Parathyroid adenoma (tissue), 2 donors: Measurements from ENCODE around the gene CLSTN2.

Experiments
- H2AFZ ChIP-seq: fragments of 300-600 bp; sonication (generic); one replicate; pipeline ENCODE4 v1.7.0; 2017; ENCODE audit warnings: antibody characterized with exemption, mild to moderate bottlenecking
- H3K27ac ChIP-seq: fragments of 300-600 bp; sonication (generic); one replicate; pipeline ENCODE4 v1.7.0; 2017
- H3K27me3 ChIP-seq: fragments of 300-600 bp; sonication (generic); one replicate; pipeline ENCODE4 v1.7.0; 2017; ENCODE audit warnings: low read length; ENCODE audit not compliant: control insufficient read depth, insufficient read depth
- H3K36me3 ChIP-seq: fragments of 300-600 bp; sonication (generic); one replicate; pipeline ENCODE4 v1.7.0; 2017; ENCODE audit warnings: low read length; ENCODE audit not compliant: control insufficient read depth, insufficient read depth
- H3K4me1 ChIP-seq: fragments of 300-600 bp; sonication (generic); one replicate; pipeline ENCODE4 v1.7.0; 2017; ENCODE audit warnings: control low read depth
- H3K4me2 ChIP-seq: fragments of 300-600 bp; sonication (generic); one replicate; pipeline ENCODE4 v1.7.0; 2017; ENCODE audit warnings: low read length
- H3K4me3 ChIP-seq: fragments of 300-600 bp; sonication (generic); one replicate; pipeline ENCODE4 v1.7.0; 2017; ENCODE audit warnings: low read depth, low read length
- H3K79me2 ChIP-seq: fragments of 300-600 bp; sonication (generic); one replicate; pipeline ENCODE4 v1.7.0; 2017; ENCODE audit warnings: control low read depth
- H3K9ac ChIP-seq: fragments of 300-600 bp; sonication (generic); one replicate; pipeline ENCODE4 v1.7.0; 2017; ENCODE audit warnings: mild to moderate bottlenecking
- H3K9me3 ChIP-seq: fragments of 300-600 bp; sonication (generic); one replicate; pipeline ENCODE4 v1.7.0; 2017; ENCODE audit warnings: low read length; ENCODE audit not compliant: control insufficient read depth
- TF ChIP-seq, protein P1 (sequence below): fragments of 300-600 bp; sonication (generic); IDR thresholded peaks from one replicate; pipeline ENCODE4 v1.7.0; 2017; ENCODE audit warnings: antibody characterized with exemption, mild to moderate bottlenecking
- donor health status: primary hyperparathyroidism.

CLSTN2 gene

DNA sequence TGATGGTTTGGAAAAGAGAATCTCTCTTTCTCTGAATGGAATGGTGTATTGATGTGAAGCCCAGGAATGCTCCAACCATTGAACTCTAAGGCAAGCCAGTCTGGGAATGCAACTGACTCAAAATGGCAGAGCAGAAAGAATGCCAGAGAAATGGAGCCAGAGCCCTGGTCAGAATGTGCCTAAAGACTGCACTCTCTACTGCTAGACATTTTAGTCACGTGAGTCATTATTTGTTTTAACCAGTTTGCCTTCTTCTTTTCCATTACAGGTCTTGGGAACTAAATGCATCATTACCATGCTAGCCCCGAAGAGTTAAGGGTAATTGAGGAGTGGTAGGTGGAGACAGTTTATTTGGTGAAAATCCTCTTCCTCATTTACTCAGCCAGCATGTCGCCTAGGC is 675.6 kb downstream of the CLSTN2 start:
- no peaks in the 10 kb centered on the region for H3K27me3 ChIP-seq
- H3K36me3 ChIP-seq, result no peaks in the 10 kb centered on the region
- no peaks in the 10 kb centered on the region for H3K4me1 ChIP-seq
- H3K4me2 ChIP-seq, result no peak overlapping the region
- H3K27ac ChIP-seq, result no peak overlapping the region
- no peak overlapping the region for H2AFZ ChIP-seq
- no peaks in the 10 kb centered on the region for H3K9me3 ChIP-seq
- H3K4me3 ChIP-seq, result no peak overlapping the region
- TF ChIP-seq, protein P1, sequence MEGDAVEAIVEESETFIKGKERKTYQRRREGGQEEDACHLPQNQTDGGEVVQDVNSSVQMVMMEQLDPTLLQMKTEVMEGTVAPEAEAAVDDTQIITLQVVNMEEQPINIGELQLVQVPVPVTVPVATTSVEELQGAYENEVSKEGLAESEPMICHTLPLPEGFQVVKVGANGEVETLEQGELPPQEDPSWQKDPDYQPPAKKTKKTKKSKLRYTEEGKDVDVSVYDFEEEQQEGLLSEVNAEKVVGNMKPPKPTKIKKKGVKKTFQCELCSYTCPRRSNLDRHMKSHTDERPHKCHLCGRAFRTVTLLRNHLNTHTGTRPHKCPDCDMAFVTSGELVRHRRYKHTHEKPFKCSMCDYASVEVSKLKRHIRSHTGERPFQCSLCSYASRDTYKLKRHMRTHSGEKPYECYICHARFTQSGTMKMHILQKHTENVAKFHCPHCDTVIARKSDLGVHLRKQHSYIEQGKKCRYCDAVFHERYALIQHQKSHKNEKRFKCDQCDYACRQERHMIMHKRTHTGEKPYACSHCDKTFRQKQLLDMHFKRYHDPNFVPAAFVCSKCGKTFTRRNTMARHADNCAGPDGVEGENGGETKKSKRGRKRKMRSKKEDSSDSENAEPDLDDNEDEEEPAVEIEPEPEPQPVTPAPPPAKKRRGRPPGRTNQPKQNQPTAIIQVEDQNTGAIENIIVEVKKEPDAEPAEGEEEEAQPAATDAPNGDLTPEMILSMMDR, result no peak
- no peaks in the 10 kb centered on the region for H3K79me2 ChIP-seq
- H3K9ac ChIP-seq, result no peak overlapping the region

DNA sequence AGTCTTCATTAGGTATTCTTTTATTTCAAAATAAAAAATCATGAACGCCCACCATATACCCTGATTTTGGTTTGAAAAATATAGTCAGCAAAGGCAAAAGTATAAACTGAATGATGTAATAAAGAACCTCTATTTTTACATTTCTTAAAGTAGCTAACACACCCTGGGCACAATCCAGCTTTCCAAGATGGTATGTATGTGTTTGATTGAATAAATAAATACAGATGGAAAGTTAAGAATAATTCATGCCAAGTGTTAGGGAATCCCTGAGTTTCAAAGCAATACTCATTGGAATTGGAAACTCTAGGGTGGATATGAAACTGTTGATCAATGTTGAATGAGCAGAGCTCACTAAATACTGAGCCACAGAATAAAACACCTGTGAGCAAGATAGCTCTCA is 679.0 kb downstream of the CLSTN2 start:
- no peak overlapping the region for H3K4me2 ChIP-seq
- H3K9me3 ChIP-seq, result no peaks in the 10 kb centered on the region
- no peaks in the 10 kb centered on the region for H3K4me1 ChIP-seq
- no peaks in the 10 kb centered on the region for H3K79me2 ChIP-seq
- no peaks in the 10 kb centered on the region for H3K36me3 ChIP-seq
- H3K4me3 ChIP-seq, result no peak overlapping the region
- no peaks in the 10 kb centered on the region for H3K27me3 ChIP-seq
- H3K27ac ChIP-seq, result no peak overlapping the region
- TF ChIP-seq, protein P1, result no peak
- no peak overlapping the region for H2AFZ ChIP-seq
- H3K9ac ChIP-seq, result no peak overlapping the region

DNA sequence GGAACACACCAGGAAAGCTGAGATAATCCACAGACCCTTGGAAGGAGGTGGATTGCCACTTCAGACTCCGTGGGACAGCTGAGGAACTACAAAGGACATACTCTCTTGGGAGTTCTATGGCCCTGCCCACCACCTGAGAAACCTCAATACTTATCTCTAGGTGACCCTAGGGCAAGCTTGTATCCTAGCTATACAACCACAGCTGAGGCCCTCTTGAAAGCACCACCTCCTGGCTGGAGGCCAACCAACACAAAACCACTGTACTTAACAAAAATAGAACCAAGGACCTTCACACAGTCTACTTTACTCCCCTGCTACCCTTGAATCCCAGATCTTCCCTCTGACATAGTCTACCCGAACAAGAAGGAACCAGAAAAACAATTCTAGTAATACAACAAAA is 682.1 kb downstream of the CLSTN2 start:
- H3K27ac ChIP-seq, result no peak overlapping the region
- no peaks in the 10 kb centered on the region for H3K79me2 ChIP-seq
- no peaks in the 10 kb centered on the region for H3K4me1 ChIP-seq
- no peak overlapping the region for H2AFZ ChIP-seq
- no peak overlapping the region for H3K4me2 ChIP-seq
- no peak overlapping the region for H3K4me3 ChIP-seq
- TF ChIP-seq, protein P1, result no peak
- no peaks in the 10 kb centered on the region for H3K36me3 ChIP-seq
- H3K27me3 ChIP-seq, result no peaks in the 10 kb centered on the region
- H3K9ac ChIP-seq, result no peak overlapping the region
- H3K9me3 ChIP-seq, result no peaks in the 10 kb centered on the region

DNA sequence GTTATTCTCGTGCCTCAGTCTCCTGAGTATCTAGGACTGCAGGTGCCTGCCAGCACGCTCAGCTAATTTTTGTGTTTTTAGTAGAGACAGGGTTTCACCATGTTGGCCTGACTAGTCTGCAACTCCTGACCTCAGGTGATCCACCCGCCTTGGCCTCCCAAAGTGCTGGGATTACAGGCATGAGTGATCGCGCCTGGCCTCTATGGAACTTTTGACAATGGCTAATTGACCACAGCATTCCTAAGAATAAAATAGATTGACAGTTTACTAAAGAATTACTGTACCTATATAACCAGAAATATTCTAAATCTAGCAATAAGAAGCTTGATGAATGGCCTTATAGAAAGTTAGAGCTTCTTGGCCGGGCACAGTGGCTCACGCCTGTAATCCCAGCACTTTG is 691.9 kb downstream of the CLSTN2 start:
- H3K36me3 ChIP-seq, result no peaks in the 10 kb centered on the region
- H2AFZ ChIP-seq, result no peak overlapping the region
- H3K4me3 ChIP-seq, result no peak overlapping the region
- H3K4me1 ChIP-seq, result no peaks in the 10 kb centered on the region
- no peak overlapping the region for H3K27ac ChIP-seq
- no peaks in the 10 kb centered on the region for H3K27me3 ChIP-seq
- H3K79me2 ChIP-seq, result no peaks in the 10 kb centered on the region
- no peak overlapping the region for H3K4me2 ChIP-seq
- no peak overlapping the region for H3K9ac ChIP-seq
- TF ChIP-seq, protein P1, result no peak
- H3K9me3 ChIP-seq, result no peaks in the 10 kb centered on the region
